K562 (cell line): ENCODE measurements around the gene ZNF646. TPM values are rescaled to one million over a fixed set of nuclear protein-coding genes. Genes with fewer than 3 reads are reported as not detected.
A peak's percentile ranks its signal among the peaks of the same experiment; 100 is the strongest.

Experiments
- CEBPG ChIP-seq, 3 experiments: fragments of 200-800 bp in 1 of 3; sonication (Bioruptor generic) in 1 of 3; sonication (generic) in 1 of 3; formaldehyde crosslinking in 1 of 3; IDR thresholded peaks in 2 of 3; conservative IDR thresholded peaks in 1 of 3; 2 replicates each; pipeline versions ENCODE4 v1.6.1 to v1.8.0; 2016 to 2022; ENCODE audit warnings: missing compliant biosample characterization in 2 of 3, missing genetic modification characterization in 2 of 3, mild to moderate bottlenecking in 1 of 3, missing genetic modification reagents in 1 of 3
- EP300 ChIP-seq: IDR thresholded peaks from 2 replicates; pipeline ENCODE4 v1.6.1; 2012; ENCODE audit warnings: low read length, improper control_type of control experiment
- GTF2A2 ChIP-seq: IDR thresholded peaks from 2 replicates; pipeline ENCODE4 v1.6.1; 2016; ENCODE audit warnings: mild to moderate bottlenecking, missing genetic modification characterization, missing compliant biosample characterization
- GTF2F1 ChIP-seq: IDR thresholded peaks from 2 replicates; pipeline ENCODE4 v1.6.1; 2011; ENCODE audit warnings: low read depth, low read length, improper control_type of control experiment
- HNRNPH1 ChIP-seq: fragments of 200-400 bp; formaldehyde crosslinking; optimal IDR thresholded peaks from 2 replicates; pipeline ENCODE3; 2017; ENCODE audit warnings: low read depth, mild to moderate bottlenecking, low read length, moderate library complexity
- HNRNPL ChIP-seq: fragments of 200-400 bp; formaldehyde crosslinking; IDR thresholded peaks from 2 replicates; pipeline ENCODE4 v1.6.1; 2017; ENCODE audit warnings: low read depth, mild to moderate bottlenecking, low read length
- JUND ChIP-seq, 2 experiments: IDR thresholded peaks; 2 replicates in 1 of 2; 3 replicates in 1 of 2; pipeline ENCODE4 v1.6.1; 2011; ENCODE audit warnings: borderline replicate concordance in 2 of 2, low read depth in 2 of 2, low read length in 2 of 2, improper control_type of control experiment in 1 of 2, missing biosample characterization in 1 of 2, missing genetic modification characterization in 1 of 2, missing genetic modification reagents in 1 of 2
- KLF10 ChIP-seq: fragments of 250-450 bp; sonication (Bioruptor Pico); IDR thresholded peaks from 2 replicates; pipeline ENCODE4 v1.6.1; 2021; ENCODE audit warnings: matching md5 sums
- MAZ ChIP-seq, 2 experiments: fragments of 450-650 bp in 1 of 2; sonication (generic) in 1 of 2; formaldehyde crosslinking; IDR thresholded peaks in 1 of 2; conservative IDR thresholded peaks in 1 of 2; 2 replicates each; pipeline versions ENCODE4 v1.4.0 to v1.5.0; 2020; ENCODE audit warnings: mild to moderate bottlenecking in 1 of 2, missing genetic modification reagents in 1 of 2
- NONO ChIP-seq, 2 experiments: fragments of 200-400 bp in 1 of 2; fragments of 450-650 bp in 1 of 2; formaldehyde crosslinking in 1 of 2; IDR thresholded peaks; 2 replicates each; pipeline ENCODE4 v1.6.1; 2017; ENCODE audit warnings: low read depth in 2 of 2, mild to moderate bottlenecking in 2 of 2, moderate library complexity in 2 of 2, low read length in 1 of 2
- PHB ChIP-seq: fragments of 250-450 bp; sonication (Bioruptor Pico); IDR thresholded peaks from 2 replicates; pipeline ENCODE4 v1.5.0; 2021
- PHF20 ChIP-seq: fragments of 450-650 bp; IDR thresholded peaks from 2 replicates; pipeline ENCODE4 v1.6.1; 2018; ENCODE audit not compliant: partially characterized antibody
- RBM17 ChIP-seq: fragments of 200-400 bp; formaldehyde crosslinking; IDR thresholded peaks from 2 replicates; pipeline ENCODE4 v1.6.1; 2017; ENCODE audit warnings: low read depth, mild to moderate bottlenecking, low read length, borderline replicate concordance
- TAL1 ChIP-seq: fragments of 450-650 bp; IDR thresholded peaks from 2 replicates; pipeline ENCODE4 v1.6.1; 2016; ENCODE audit warnings: mild to moderate bottlenecking
- TOE1 ChIP-seq, 2 experiments: fragments of 450-650 bp in 1 of 2; sonication (generic) in 1 of 2; formaldehyde crosslinking in 1 of 2; IDR thresholded peaks; 2 replicates each; pipeline versions ENCODE4 v1.7.1 to v1.8.0; 2016 to 2022; ENCODE audit warnings: borderline replicate concordance in 2 of 2, mild to moderate bottlenecking in 2 of 2, antibody characterized with exemption in 1 of 2, inconsistent platforms in 1 of 2, low read depth in 1 of 2, missing genetic modification reagents in 1 of 2, moderate library complexity in 1 of 2
- UBTF ChIP-seq, 2 experiments: IDR thresholded peaks; 2 replicates each; pipeline ENCODE4 v1.6.1; 2012; ENCODE audit warnings: improper control_type of control experiment in 2 of 2, low read depth in 2 of 2, low read length in 2 of 2, borderline replicate concordance in 1 of 2
- ZBTB17 ChIP-seq: fragments of 450-650 bp; formaldehyde crosslinking; IDR thresholded peaks from 2 replicates; pipeline ENCODE4 v1.4.0; 2020; ENCODE audit warnings: mild to moderate bottlenecking
- ZNF143 ChIP-seq: sonication (generic); formaldehyde crosslinking; IDR thresholded peaks from 2 replicates; pipeline ENCODE4 v1.9.0; 2022; ENCODE audit warnings: mild to moderate bottlenecking, missing genetic modification reagents
- ZNF146 ChIP-seq: IDR thresholded peaks from one replicate; pipeline ENCODE4 v1.6.1; 2018; ENCODE audit warnings: missing compliant biosample characterization; ENCODE audit not compliant: unreplicated experiment
- ZNF165 ChIP-seq: fragments of 250-450 bp; sonication (Bioruptor Pico); IDR thresholded peaks from 2 replicates; pipeline ENCODE4 v1.4.0; 2020; ENCODE audit warnings: borderline replicate concordance
- ZNF354B ChIP-seq: fragments of 250-450 bp; sonication (Bioruptor Pico); IDR thresholded peaks from 2 replicates; pipeline ENCODE4 v1.4.0; 2020
- ZNF431 ChIP-seq: sonication (generic); formaldehyde crosslinking; IDR thresholded peaks from 2 replicates; pipeline ENCODE4 v1.8.0; 2022; ENCODE audit warnings: mild to moderate bottlenecking, missing genetic modification reagents
- ZNF584 ChIP-seq: fragments of 200-800 bp; sonication (Bioruptor generic); IDR thresholded peaks from 2 replicates; pipeline ENCODE4 v1.6.1; 2016; ENCODE audit warnings: low read depth, mild to moderate bottlenecking, missing genetic modification characterization, missing compliant biosample characterization
- ZNF740 ChIP-seq, 3 experiments: fragments of 200-800 bp in 1 of 3; sonication (Bioruptor generic) in 1 of 3; sonication (generic) in 1 of 3; formaldehyde crosslinking in 1 of 3; IDR thresholded peaks; 2 replicates each; pipeline versions ENCODE4 v1.6.1 to v1.8.0; 2016 to 2022; ENCODE audit warnings: mild to moderate bottlenecking in 2 of 3, missing compliant biosample characterization in 2 of 3, missing genetic modification characterization in 2 of 3, missing genetic modification reagents in 1 of 3
- ZSCAN29 ChIP-seq: fragments of 450-650 bp; IDR thresholded peaks from 2 replicates; pipeline ENCODE4 v1.6.1; 2017
- polyA plus RNA-seq, 8 experiments: library from polyadenylated mRNA; depleted of rRNA in 4 of 8; stranded (reverse) in 5 of 8; unstranded in 3 of 8; fragments of >200 nt; fragmentation: Nextera tagmentation in 2 of 8; fragmentation: Illumina TruSeq in 1 of 8; extraction: Ambion mirVana in 2 of 8; extraction: Trizol in 1 of 8; gene quantifications; 2 replicates each; pipeline versions ENCODE4 v1.2.1 to v1.2.3, GENCODE V29; 2011 to 2014; ENCODE audit warnings: inconsistent platforms in 1 of 8, missing spikeins in 1 of 8
- total RNA-seq, 7 experiments: library from RNA; depleted of rRNA in 6 of 7; stranded (reverse); fragments of >200 nt in 6 of 7; fragmentation: Illumina TruSeq in 2 of 7; extraction: Trizol in 2 of 7; gene quantifications; 2 replicates each; pipeline versions ENCODE4 v1.2.1 to v1.2.3, GENCODE V29; 2011 to 2021; ENCODE audit warnings: low replicate concordance in 1 of 7

ZNF646 gene
- total and polyA plus RNA-seq, 9 of the 15 experiments (the other 6 are each of a cell fraction or from before 2014, with no cell fraction given): 0.08 to 20.6 (median 8.0) TPM

- TF ChIP-seq TOE1 (IDR thresholded peaks at IDR 0.05; ENCODE audit: borderline replicate concordance) (no peak), TOE1 (CRISPR knock-in tag; IDR thresholded peaks at IDR 0.05; ENCODE audit: borderline replicate concordance, low read depth) (no peak), EP300 (peak; percentile 82), ZNF740 (CRISPR knock-in tag; IDR thresholded peaks at IDR 0.05) (no peak), ZNF740 (tag; IDR thresholded peaks at IDR 0.05) (no peak), PHF20 (no peak), RBM17 (no peak), ZNF584 (CRISPR knock-in tag) (no peak), UBTF (IDR thresholded peaks at IDR 0.05; ENCODE audit: borderline replicate concordance in 1 of 2, low read depth in 2 of 2, low read length in 2 of 2) (no peak), KLF10 (CRISPR knock-in tag) (no peak), HNRNPL (peak; percentile 87), TAL1 (no peak), ZNF431 (peak; percentile 70; the same call in 1 of the 2 replicates), CEBPG (CRISPR knock-in tag; IDR thresholded peaks at IDR 0.05) (no peak), CEBPG (tag; conservative IDR thresholded peaks at IDR 0.05 in 1 of 2, IDR thresholded peaks at IDR 0.05 in 1 of 2) (no peak), ZBTB17 (peak; percentile 47; the same call in 1 of the 2 replicates), MAZ (CRISPR knock-in tag; conservative IDR thresholded peaks at IDR 0.05 in 1 of 2, IDR thresholded peaks at IDR 0.05 in 1 of 2) (peak; percentile 76), HNRNPH1 (no peak), ZSCAN29 (no peak), ZNF354B (CRISPR knock-in tag) (no peak), JUND (IDR thresholded peaks at IDR 0.05; ENCODE audit: borderline replicate concordance, low read depth, low read length) (peak; percentile 31; the same call in 1 of the 2 replicates), JUND (tag; IDR thresholded peaks at IDR 0.05; ENCODE audit: borderline replicate concordance, low read depth, low read length) (peak; percentile 67; the same call in 1 of the 3 replicates), NONO (IDR thresholded peaks at IDR 0.05; ENCODE audit: low read depth in 2 of 2, low read length in 1 of 2) (peak in 1 of 2 experiments; percentile 85; a peak in 2 of 4 replicates), PHB (no peak), ZNF146 (CRISPR knock-in tag) (no peak), ZNF165 (CRISPR knock-in tag) (no peak), GTF2A2 (tag) (no peak), ZNF143 (no peak), GTF2F1 (no peak)
Measured at GRCh38 chr16:31105677-31106213, 31.5 kb downstream of the ZNF646 start (continued).
